Activated T-cell treated with anti-CD3 and anti-CD28 coated beads, Interleukin-2, amount 50 U/mL, for 24 hours (primary cell): ENCODE results near the gene SAP25.

Experiments
- DNase-seq: peaks from one replicate; pipeline ENCODE4 v3.0.0-alpha.2; 2020
- H3K27ac Mint-ChIP-seq: 2 replicates; pipeline ENCODE4 v1.8.0; 2020; ENCODE audit warnings: mild to moderate bottlenecking, mixed read lengths
- H3K27me3 Mint-ChIP-seq: 2 replicates; pipeline ENCODE4 v1.8.0; 2020; ENCODE audit warnings: mixed read lengths
- H3K36me3 Mint-ChIP-seq: 2 replicates; pipeline ENCODE4 v1.8.0; 2020; ENCODE audit warnings: low read depth, mixed read lengths
- H3K4me1 Mint-ChIP-seq: 2 replicates; pipeline ENCODE4 v1.8.0; 2020; ENCODE audit warnings: low read depth, mixed read lengths
- H3K4me3 Mint-ChIP-seq: 2 replicates; pipeline ENCODE4 v1.8.0; 2020; ENCODE audit warnings: mild to moderate bottlenecking, moderate library complexity, mixed read lengths
- H3K9me3 Mint-ChIP-seq: 2 replicates; pipeline ENCODE4 v1.8.0; 2020; ENCODE audit warnings: mixed read lengths

SAP25 gene

DNA sequence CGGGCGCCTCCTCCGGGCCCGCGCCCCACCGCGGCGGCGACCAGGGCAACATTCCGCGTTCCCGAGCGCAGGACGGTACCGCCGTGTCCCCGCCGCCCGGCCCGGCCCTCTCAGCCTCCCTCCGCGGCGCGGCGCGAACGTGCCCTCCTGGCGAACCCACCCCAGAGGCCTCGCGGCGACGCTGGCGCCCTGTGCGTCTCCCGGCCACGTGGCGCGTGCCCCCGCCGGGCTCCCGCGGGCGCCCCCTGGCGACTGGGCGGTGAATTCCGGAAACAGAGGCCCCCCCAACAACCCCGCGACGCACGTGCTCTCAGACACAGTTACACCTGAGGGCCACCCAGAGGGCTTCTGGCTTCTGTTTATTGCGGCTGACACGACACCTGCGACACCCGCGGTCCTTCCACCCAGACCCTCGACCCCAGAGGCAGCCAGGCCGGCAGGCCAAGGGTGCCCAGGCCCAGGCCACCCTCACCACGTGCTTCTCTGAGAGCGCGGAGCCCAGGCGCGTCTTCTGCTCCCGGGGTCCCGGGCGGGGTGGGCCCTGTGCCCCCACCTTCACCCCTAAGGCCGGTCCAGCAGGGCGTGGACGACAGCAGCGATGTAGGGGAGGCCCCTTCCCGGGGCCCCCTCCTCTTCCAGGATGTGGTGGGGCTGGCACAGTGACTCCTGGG, at the start of gene SAP25:
TSS of gene SAP25 (minus strand) at position 210 of the 671 bp plus-strand sequence. CDS start at position 52, 158 bp downstream.
- no peak for DNase-seq
- H3K4me3 Mint-ChIP-seq, result no peak within 1 kb of the TSS
- peak within 1 kb of the TSS; percentile 78 for H3K27ac Mint-ChIP-seq

DNA sequence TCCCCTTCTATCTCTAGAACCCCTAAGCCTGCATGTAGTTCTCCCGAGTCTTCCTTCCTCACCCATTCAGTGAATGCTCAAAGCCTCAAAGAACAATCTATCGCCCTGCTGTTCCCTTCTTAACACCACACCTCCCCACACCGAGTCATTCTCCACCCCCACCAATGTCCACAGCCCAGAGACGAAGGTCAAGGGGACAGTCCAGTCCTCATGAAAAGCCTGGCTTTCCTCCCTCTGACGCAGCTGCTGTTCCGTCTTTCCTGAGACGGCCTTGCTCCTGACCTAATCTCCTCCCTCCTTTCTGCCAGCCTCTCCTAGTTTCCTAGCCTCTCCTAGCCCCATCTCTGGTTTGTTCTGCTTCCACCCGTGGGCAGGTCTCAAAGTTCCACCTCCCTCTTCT, 47.9 kb upstream of the SAP25 start:
- no peak overlapping the region for H3K27ac Mint-ChIP-seq
- peaks cover 9% of the 10 kb centered on the region for H3K4me1 Mint-ChIP-seq
- no peaks in the 10 kb centered on the region for H3K27me3 Mint-ChIP-seq
- H3K36me3 Mint-ChIP-seq, result no peaks in the 10 kb centered on the region
- DNase-seq, result no peak
- no peak overlapping the region for H3K4me3 Mint-ChIP-seq
- H3K9me3 Mint-ChIP-seq, result no peaks in the 10 kb centered on the region

More for the DNA sequence above, at the start of gene SAP25:
- H3K36me3 Mint-ChIP-seq, result peaks cover 35% of the 10 kb centered on the region
- H3K4me1 Mint-ChIP-seq, result peaks cover 30% of the 10 kb centered on the region
- no peaks in the 10 kb centered on the region for H3K27me3 Mint-ChIP-seq
- no peaks in the 10 kb centered on the region for H3K9me3 Mint-ChIP-seq

DNA sequence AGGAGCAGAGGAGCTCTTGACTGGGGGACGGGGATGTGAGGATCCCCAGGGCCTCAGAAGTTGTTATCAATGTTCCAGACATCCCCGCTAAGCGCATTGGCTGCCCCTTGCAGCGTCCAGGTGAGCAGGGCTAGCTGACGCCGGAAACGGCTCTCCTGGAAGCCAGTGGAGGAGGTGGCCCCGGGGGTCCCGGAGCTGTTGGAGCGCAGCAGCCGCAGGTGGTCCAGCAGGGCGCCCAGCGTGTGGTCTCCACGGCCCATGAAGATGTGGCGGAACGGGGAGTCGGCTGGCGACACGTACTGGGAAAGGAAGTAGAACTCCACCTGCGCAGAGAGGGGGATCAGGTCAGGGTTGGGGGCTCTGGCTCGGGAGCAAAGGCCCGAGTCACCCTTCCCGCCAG, 47.1 kb upstream of the SAP25 start:
- Mint-ChIP-seq H3K27ac (no peak overlapping the region), H3K9me3 (no peaks in the 10 kb centered on the region), H3K4me1 (peaks cover 2% of the 10 kb centered on the region), H3K27me3 (no peaks in the 10 kb centered on the region), H3K36me3 (no peaks in the 10 kb centered on the region), H3K4me3 (no peak overlapping the region)
- no peak for DNase-seq

DNA sequence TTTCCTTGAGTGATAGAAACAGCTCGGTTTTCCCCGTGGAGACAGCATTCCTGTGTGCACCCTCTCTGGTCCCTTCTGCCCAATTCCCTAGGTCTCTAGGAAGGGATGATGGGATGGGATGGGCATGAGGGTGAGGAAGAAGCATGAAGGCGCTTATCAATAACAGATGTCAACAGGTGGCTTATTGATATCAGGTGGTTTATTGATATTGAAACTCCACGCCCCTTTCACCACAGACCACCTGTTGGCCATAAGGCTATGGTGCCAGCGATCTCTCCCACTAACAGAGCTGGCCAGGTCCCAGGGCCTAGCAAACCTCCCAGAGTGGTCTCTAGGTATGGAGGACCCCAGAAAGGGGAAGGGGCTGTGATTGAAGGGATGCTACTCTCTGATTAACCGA, 46.5 kb upstream of the SAP25 start:
- H3K4me1 Mint-ChIP-seq, result no peaks in the 10 kb centered on the region
- DNase-seq, result no peak
- no peak overlapping the region for H3K4me3 Mint-ChIP-seq
- H3K9me3 Mint-ChIP-seq, result no peaks in the 10 kb centered on the region
- H3K27ac Mint-ChIP-seq, result no peak overlapping the region
- no peaks in the 10 kb centered on the region for H3K27me3 Mint-ChIP-seq
- H3K36me3 Mint-ChIP-seq, result no peaks in the 10 kb centered on the region

DNA sequence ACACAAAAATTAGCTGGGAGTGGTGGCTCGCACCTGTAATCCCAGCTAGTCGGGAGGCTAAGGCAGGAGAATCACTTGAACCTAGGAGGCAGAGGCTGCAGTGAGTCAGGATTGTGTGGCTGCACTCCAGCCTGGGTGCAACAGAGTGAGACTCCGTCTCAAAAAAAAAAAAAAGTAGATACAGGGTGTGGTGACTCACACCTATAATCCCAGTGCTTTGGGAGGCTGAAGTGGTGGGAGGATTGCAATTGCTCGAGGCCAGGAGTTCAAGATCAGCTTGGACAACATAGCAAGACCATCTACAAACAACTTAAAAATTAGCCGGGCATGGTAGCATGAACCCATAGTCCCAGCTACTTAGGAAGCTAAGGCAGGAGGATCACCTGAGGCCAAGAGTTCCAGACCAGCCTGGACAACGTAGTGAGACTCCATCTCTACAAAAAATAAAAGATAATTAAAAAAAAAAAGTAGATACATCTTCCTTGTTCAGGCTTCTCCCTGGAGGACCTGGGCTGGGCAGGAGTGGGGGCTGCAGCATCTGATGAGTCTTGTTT, 40.7 kb upstream of the SAP25 start:
- Mint-ChIP-seq H3K4me1 (peaks cover 22% of the 10 kb centered on the region), H3K36me3 (peaks cover 2% of the 10 kb centered on the region), H3K27me3 (no peaks in the 10 kb centered on the region), H3K27ac (no peak overlapping the region), H3K9me3 (no peaks in the 10 kb centered on the region), H3K4me3 (no peak overlapping the region)
- DNase-seq, result no peak

DNA sequence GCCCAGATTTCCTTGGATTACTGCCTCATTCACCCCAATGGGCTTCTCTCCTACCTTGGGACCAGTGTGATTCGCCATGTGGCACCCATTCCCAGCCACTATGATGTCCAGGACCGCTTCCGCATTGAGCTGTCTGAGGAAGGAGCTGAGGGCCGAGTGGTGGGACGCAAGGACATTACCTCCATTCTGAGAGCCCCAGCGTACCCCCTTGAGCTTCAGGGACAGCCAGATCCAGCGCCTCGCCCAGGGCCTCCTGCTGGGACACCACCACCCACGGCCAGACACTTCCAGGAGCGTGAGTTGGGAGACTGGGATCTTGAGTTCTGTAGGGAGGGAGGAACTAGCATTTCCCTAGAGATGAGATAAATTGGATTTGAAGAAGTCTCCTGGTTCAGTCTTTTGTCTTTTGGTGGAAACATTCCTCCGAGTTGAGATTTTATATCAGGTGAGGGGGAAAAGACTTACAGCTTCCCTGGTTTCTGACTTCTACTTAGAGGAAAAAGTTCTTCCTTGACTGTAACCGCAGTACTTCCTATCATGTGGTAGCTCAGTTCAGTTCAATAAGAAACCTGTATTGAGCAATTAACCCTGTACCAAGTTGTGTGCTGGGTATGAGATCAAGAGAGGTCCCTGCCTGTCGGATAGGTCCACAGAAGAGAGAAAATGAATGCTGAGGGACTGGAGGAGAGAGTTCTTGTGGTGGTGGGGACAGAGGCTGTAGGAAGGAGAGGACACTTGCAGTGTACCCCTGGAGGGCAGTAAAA, 39.9 kb upstream of the SAP25 start:
- Mint-ChIP-seq H3K36me3 (peaks cover 2% of the 10 kb centered on the region), H3K4me3 (peak overlapping the region; percentile 97), H3K27me3 (no peaks in the 10 kb centered on the region), H3K9me3 (no peaks in the 10 kb centered on the region), H3K27ac (no peak overlapping the region), H3K4me1 (peaks cover 22% of the 10 kb centered on the region)
- no peak for DNase-seq

DNA sequence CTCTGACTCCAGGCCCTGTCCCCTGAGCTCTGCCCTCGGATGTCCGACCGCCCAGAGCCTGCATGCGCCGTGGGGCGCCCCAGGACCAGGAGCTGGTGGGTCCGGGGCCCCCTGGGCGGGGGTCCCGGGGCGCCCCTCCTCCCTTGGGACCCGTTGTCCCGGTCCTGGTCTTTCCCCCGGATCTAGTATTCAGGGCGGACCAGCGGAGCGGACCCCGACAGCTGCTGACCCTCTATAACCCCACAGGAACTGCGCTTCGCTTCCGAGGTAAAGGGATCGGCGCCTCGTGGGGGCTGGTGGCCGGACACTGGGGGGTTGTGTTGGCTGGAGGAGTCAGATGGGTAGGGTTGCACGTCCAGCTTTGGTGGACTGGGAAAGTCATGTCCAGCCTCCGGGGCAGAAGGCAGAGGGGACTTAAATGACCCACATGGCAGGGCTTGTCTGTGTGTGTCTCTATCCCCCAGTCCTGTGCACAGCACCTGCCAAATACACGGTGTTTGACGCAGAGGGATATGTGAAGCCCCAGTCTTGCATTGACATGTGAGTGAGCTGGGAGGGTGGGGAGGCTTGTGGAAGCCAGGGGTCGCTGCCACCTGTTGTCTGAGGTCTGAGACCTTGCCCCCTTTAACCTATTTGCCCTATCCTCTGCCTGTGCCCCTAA, 39.2 kb upstream of the SAP25 start:
- peak overlapping the region; percentile 97 for H3K4me3 Mint-ChIP-seq
- peak; percentile 45 for DNase-seq
- H3K27me3 Mint-ChIP-seq, result no peaks in the 10 kb centered on the region
- H3K27ac Mint-ChIP-seq, result no peak overlapping the region
- H3K9me3 Mint-ChIP-seq, result no peaks in the 10 kb centered on the region
- peaks cover 22% of the 10 kb centered on the region for H3K4me1 Mint-ChIP-seq
- H3K36me3 Mint-ChIP-seq, result peaks cover 2% of the 10 kb centered on the region

DNA sequence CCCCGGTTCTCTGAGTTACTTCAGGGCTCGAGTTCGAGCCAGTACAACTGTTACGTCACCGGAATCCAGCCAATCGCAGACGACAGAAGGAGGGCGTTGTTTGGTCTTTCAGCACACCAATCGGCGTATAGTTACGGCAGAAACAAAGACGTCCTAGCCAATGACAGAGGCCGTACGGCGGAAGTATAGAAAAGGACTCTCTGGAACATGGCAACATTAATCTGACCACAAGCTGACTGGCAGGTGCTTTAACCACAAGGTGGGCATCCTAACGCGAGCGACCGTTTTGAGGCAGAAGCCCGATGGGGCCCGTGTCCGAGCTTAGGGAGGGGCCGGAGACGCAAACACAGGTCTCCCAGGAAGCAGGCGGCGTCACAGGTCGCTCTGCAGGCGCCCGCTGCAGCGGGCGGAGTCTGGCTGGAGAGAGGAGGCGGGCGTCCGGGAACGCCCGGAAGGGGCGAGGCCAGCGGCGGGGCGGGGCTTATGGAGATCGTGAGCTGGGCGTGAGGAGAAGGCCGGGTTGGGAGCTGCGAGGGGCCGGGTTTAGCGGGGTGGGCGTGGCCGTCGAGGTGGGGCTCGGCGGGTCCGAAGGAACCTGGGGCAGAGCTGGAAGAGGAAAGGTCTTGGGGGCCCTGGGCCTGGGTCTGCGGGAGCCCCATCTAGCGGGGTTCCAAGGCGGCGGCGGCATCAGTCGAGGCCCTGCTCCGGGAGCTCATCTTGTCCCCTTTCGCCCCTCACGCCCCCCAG, 38.5 kb upstream of the SAP25 start, which contains the start of gene MOSPD3:
TSS of gene MOSPD3 (plus strand) at position 558 of the 747 bp plus-strand sequence. CDS start 252 bp downstream, outside the sequence.
- peaks cover 22% of the 10 kb centered on the region for H3K4me1 Mint-ChIP-seq
- peak within 1 kb of the TSS; percentile 100 for H3K27ac Mint-ChIP-seq
- peak within 1 kb of the TSS; percentile 97 for H3K4me3 Mint-ChIP-seq
- peak; percentile 99 for DNase-seq
- no peaks in the 10 kb centered on the region for H3K27me3 Mint-ChIP-seq
- H3K9me3 Mint-ChIP-seq, result no peaks in the 10 kb centered on the region
- peaks cover 2% of the 10 kb centered on the region for H3K36me3 Mint-ChIP-seq

DNA sequence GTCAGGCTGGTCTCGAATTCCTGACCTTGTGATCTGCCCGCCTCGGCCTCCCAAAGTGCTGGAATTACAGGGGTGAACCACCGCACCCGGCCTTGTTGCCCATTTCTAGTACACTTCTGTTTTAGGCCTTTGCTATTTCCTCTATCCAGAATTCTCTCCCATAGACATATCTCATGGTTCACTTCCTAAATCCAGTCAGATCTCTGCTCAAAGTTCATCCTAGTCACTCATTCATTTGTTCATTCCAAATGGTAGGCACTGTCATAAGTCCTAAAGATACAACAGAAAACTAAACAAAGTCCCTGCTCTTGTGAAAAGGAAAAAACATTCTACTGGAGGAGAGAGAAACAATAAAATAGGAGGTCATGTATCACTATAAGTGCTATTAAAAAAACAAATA, 36.3 kb upstream of the SAP25 start:
- no peaks in the 10 kb centered on the region for H3K9me3 Mint-ChIP-seq
- no peak overlapping the region for H3K4me3 Mint-ChIP-seq
- peaks cover 2% of the 10 kb centered on the region for H3K36me3 Mint-ChIP-seq
- no peak for DNase-seq
- H3K27ac Mint-ChIP-seq, result no peak overlapping the region
- no peaks in the 10 kb centered on the region for H3K27me3 Mint-ChIP-seq
- peaks cover 32% of the 10 kb centered on the region for H3K4me1 Mint-ChIP-seq

DNA sequence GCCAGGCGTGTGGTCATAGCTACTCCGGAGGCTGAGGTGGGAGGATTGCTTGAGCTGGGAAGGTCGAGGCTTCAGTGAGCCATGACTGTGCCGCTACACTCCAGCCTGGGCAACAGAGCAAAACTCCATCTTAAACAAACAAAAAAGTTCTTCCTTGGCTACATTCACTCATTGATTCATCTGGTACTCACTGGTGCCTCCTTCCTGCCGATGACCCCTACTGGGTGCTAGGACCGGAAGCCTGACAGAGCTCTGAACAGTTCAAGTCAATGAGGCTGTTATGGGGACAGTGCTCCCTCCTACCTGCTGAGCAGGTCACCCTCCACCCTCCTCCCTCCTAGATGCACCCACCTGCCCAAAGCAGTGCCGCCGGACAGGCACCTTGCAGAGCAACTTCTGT, 33.4 kb upstream of the SAP25 start:
- DNase-seq, result no peak
- peaks cover 27% of the 10 kb centered on the region for H3K4me1 Mint-ChIP-seq
- no peaks in the 10 kb centered on the region for H3K27me3 Mint-ChIP-seq
- no peaks in the 10 kb centered on the region for H3K9me3 Mint-ChIP-seq
- peaks cover 1% of the 10 kb centered on the region for H3K36me3 Mint-ChIP-seq
- no peak overlapping the region for H3K4me3 Mint-ChIP-seq
- no peak overlapping the region for H3K27ac Mint-ChIP-seq

DNA sequence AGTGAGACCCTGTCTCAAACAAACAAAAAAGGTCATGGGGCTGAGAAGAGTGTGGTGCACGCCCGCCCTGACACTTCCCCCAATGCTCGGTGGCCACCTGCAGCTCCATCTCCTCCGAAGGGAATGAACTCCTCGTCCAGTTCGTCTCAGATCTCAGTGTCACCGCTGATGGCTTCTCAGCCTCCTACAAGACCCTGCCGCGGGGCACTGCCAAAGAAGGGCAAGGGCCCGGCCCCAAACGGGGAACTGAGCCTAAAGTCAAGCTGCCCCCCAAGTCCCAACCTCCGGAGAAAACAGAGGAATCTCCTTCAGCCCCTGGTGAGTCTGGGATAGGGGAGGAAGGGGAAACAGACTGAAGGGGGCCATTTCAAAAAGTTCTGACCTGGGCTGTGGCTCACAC, 32.6 kb upstream of the SAP25 start:
- no peak overlapping the region for H3K4me3 Mint-ChIP-seq
- DNase-seq, result no peak
- H3K27ac Mint-ChIP-seq, result no peak overlapping the region
- H3K4me1 Mint-ChIP-seq, result peaks cover 25% of the 10 kb centered on the region
- no peaks in the 10 kb centered on the region for H3K27me3 Mint-ChIP-seq
- no peaks in the 10 kb centered on the region for H3K9me3 Mint-ChIP-seq
- no peaks in the 10 kb centered on the region for H3K36me3 Mint-ChIP-seq

DNA sequence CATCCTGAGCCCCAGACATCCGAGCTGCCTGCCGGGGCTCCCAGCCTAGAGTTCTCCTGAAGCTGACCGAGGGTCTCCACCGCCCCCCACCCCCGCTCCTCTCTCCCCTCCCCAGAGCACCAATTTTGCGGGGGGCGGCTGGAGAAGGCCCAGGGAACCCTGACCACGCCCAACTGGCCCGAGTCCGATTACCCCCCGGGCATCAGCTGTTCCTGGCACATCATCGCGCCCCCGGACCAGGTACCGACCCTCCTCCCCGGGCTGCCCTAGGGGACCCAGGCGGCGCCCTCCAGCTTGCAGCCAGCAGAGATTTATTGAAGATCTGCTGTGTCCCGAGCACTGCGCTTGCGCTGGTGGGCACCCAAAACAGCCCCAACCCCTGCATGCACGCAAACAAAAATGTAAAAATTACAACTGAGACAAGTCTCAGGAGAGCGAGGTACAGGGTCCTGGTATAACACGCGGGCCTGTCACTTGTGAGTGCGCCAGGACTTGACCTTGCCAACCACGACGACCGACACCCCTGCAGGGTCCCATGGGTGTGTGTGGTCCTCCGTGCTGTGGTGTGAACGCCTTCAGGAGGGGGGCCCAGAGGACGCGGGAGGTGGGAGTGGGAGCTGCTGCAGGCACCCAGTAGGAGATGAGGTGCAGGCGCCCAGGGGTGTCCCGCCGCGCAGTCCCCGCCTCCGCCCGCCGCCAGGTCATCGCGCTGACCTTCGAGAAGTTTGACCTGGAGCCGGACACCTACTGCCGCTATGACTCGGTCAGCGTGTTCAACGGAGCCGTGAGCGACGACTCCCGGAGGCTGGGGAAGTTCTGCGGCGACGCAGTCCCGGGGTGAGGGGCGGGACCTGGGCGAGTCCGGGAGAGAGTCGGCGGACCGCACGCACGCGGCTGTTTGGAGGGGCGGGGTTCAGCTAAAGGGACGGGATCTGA, 31.5 kb upstream of the SAP25 start:
- peak; percentile 61 for DNase-seq
- no peaks in the 10 kb centered on the region for H3K27me3 Mint-ChIP-seq
- H3K36me3 Mint-ChIP-seq, result no peaks in the 10 kb centered on the region
- peaks cover 22% of the 10 kb centered on the region for H3K4me1 Mint-ChIP-seq
- H3K27ac Mint-ChIP-seq, result peak overlapping the region; percentile 47
- H3K4me3 Mint-ChIP-seq, result peak overlapping the region; percentile 76
- no peaks in the 10 kb centered on the region for H3K9me3 Mint-ChIP-seq
